ENCODE measurements around the gene SUGP1.

DNA sequence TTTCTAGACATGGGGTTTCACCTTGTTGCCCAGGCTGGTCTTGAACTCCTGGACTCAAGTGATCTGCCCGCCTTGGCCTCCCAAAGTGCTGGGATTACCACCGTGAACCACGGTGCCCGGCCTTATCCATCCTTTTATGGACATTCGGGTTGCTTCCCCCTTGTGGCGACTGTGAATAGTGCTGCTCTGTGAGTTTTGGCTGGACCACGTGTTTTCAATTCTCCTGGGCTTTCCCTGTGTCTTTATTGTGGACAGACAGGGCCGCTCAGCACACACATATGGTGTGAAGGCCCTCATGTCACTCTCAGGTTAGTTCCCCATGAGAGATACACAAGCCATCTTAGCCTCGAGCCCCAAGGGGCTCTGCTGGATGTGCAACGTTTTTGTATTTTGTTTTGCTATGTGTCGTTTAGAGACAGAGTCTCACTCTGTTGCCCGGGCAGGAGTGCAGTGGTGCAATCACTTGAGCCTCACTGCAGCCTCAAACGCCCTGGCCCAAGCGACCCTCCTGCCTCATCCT, 40.8 kb upstream of the SUGP1 start:
- TF ChIP-seq, protein P1, sequence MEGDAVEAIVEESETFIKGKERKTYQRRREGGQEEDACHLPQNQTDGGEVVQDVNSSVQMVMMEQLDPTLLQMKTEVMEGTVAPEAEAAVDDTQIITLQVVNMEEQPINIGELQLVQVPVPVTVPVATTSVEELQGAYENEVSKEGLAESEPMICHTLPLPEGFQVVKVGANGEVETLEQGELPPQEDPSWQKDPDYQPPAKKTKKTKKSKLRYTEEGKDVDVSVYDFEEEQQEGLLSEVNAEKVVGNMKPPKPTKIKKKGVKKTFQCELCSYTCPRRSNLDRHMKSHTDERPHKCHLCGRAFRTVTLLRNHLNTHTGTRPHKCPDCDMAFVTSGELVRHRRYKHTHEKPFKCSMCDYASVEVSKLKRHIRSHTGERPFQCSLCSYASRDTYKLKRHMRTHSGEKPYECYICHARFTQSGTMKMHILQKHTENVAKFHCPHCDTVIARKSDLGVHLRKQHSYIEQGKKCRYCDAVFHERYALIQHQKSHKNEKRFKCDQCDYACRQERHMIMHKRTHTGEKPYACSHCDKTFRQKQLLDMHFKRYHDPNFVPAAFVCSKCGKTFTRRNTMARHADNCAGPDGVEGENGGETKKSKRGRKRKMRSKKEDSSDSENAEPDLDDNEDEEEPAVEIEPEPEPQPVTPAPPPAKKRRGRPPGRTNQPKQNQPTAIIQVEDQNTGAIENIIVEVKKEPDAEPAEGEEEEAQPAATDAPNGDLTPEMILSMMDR (IDR thresholded peaks at IDR 0.05; ENCODE audit: borderline replicate concordance, extremely low read depth, low read length, poor library complexity, severe bottlenecking), result peak; percentile 82
- no peak for TF ChIP-seq EZH2 (IDR thresholded peaks at IDR 0.05; ENCODE audit: borderline replicate concordance, low read depth, low read length, severe bottlenecking)

Data from DND-41 (cell line).